Measurements from ENCODE around the gene MTOR. TPM values are rescaled to one million over a fixed set of nuclear protein-coding genes. Genes with fewer than 3 reads are reported as not detected.

MTOR gene
- total RNA-seq, 6 experiments from 2014 or later, result 25.1 to 35.3 (median 32.4) TPM

DNA sequence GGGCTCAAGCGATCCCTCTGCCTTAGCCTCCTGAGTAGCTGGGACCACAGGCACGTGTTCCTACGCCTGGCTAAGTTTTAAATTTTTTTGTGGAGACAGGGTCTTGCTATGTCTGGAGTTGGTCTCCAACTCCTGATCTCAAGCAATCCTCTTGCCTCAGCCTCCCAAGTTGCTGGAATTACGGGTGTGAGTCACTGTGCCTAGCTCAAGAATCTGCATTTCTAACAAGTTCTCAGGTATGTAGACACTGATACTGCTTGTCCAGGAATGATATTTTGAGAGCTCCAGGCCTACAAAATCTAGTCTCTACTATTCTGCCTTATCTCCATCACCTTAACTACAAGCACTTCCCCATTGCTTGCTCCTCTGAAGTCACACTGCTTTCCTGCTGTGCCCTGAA lies 50.9 kb downstream of the MTOR start:
- H3K27ac ChIP-seq, result peak overlapping the region in 1 of 3 donors; percentile 41
- no CpG with 5 or more reads among the region's 4 CpGs for WGBS (ENCODE audit: insufficient coverage, low coverage, low lambda C conversion rate, missing lambda C conversion rate)
- DNase-seq, result no peak
- TF ChIP-seq, protein P1, sequence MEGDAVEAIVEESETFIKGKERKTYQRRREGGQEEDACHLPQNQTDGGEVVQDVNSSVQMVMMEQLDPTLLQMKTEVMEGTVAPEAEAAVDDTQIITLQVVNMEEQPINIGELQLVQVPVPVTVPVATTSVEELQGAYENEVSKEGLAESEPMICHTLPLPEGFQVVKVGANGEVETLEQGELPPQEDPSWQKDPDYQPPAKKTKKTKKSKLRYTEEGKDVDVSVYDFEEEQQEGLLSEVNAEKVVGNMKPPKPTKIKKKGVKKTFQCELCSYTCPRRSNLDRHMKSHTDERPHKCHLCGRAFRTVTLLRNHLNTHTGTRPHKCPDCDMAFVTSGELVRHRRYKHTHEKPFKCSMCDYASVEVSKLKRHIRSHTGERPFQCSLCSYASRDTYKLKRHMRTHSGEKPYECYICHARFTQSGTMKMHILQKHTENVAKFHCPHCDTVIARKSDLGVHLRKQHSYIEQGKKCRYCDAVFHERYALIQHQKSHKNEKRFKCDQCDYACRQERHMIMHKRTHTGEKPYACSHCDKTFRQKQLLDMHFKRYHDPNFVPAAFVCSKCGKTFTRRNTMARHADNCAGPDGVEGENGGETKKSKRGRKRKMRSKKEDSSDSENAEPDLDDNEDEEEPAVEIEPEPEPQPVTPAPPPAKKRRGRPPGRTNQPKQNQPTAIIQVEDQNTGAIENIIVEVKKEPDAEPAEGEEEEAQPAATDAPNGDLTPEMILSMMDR (IDR thresholded peaks at IDR 0.05), result no peak
- TF ChIP-seq POLR2A (IDR thresholded peaks at IDR 0.05), result no peak
- H3K4me1 ChIP-seq, result peaks cover 0 to 8% (median 0%) of the 10 kb centered on the region in 4 donors
- intact Hi-C loops (cut with DNase I), result no loop called here
- H3K4me3 ChIP-seq, result no peak overlapping the region
- ATAC-seq, result no peak
- H3K27me3 ChIP-seq, result no peaks in the 10 kb centered on the region
- H3K9me3 ChIP-seq, result no peaks in the 10 kb centered on the region
- H3K36me3 ChIP-seq, result peaks cover 0 to 47% (median 35%) of the 10 kb centered on the region in 4 donors

DNA sequence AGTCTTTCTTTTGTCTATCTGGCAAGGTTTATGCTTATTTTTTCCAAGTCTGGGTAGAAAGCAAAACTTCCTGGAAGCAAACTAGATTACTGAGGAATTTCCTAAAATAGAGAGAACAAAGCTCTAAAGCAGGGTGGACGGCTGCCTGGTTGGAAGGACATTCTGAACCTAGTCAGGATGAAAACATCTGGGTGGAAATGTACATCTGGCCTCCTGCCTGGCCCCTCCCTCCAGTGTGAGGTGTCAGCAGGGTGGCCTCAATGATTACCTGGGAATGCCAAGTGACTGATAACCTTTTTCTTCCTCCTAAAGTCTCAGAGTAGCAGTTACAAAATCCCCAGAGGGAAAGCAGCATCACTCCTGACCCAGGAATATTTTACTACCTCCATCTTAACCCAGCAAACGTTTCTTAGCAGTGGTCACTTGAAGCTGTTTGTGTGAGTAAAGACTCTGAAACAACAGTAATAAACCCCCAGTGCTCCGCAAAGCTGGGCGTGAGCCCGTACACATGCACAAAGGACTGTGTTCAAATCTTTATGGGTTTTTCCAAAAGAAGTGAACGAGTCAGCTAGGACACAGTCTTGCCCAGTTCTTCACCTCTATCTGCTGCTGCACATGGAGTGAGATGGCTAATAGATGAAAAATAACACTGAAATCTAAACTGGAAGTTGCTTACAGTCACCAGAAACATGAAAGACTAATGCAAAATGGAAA lies 54.3 kb downstream of the MTOR start:
- Histone ChIP-seq H3K36me3 (peaks cover 0 to 58% (median 37%) of the 10 kb centered on the region in 4 donors), H3K4me3 (no peak overlapping the region), H3K27ac (no peak overlapping the region), H3K27me3 (no peaks in the 10 kb centered on the region), H3K4me1 (peaks cover 0 to 8% (median 0%) of the 10 kb centered on the region in 4 donors), H3K9me3 (no peaks in the 10 kb centered on the region)
- ATAC-seq, result no peak
- TF ChIP-seq, protein P1 (IDR thresholded peaks at IDR 0.05), result no peak
- TF ChIP-seq POLR2A (IDR thresholded peaks at IDR 0.05), result no peak
- intact Hi-C loops (cut with DNase I), result no loop called here
- no peak for DNase-seq
- WGBS (ENCODE audit: insufficient coverage, low coverage, low lambda C conversion rate, missing lambda C conversion rate), result 75% methylated on average over 6 of the region's 6 CpGs

DNA sequence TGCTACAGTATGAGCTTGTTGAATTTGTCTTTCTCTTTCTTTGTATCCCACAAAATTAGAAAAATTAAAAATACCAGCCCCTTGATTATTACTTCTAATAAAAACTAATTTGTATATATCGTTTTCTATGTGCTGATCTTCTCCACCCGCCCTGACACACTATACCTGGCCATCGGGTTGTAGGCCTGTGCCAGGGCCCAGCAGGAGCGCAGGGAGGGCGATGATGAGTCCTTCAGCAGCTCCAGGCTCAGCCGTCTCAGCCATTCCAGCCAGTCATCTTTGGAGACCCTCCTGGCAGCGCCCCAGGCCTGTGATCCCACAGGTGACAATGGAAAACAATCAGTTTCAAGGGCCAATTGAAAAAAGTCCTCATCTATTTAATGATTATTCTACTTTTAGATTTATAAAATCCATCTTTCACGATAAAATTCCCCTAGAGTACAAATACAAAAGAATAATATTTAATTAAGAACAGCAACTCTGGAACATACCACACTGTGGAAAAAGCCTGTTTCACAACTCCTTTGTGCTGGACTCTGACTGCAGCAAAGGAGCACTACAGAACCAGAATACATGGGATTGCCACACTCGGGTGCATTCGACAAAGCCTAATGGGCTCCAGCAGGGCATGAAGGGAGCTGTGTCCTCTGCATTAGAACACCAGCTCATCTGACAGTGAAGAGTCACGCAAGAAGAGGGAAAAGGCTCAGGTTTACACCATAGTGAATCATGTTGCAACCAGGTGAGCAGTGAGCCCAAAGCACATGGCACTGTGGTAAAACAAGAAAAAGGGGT lies 57.8 kb downstream of the MTOR start:
- H3K4me3 ChIP-seq, result no peak overlapping the region
- no peaks in the 10 kb centered on the region for H3K4me1 ChIP-seq
- H3K27me3 ChIP-seq, result no peaks in the 10 kb centered on the region
- peak overlapping the region in 2 of 3 donors; percentile 21 to 39 for H3K27ac ChIP-seq
- H3K9me3 ChIP-seq, result no peaks in the 10 kb centered on the region
- peak; percentile 80 to 92 (median 85) for ATAC-seq
- 72% methylated on average over 9 of the region's 11 CpGs for WGBS (ENCODE audit: insufficient coverage, low coverage, low lambda C conversion rate, missing lambda C conversion rate)
- DNase-seq, result peak in 2 of 3 donors; percentile 23 to 74
- intact Hi-C loops (cut with DNase I), result no loop called here
- H3K36me3 ChIP-seq, result peaks cover 0 to 52% (median 21%) of the 10 kb centered on the region in 4 donors
- TF ChIP-seq, protein P1 (IDR thresholded peaks at IDR 0.05), result no peak
- TF ChIP-seq POLR2A (IDR thresholded peaks at IDR 0.05), result no peak

DNA sequence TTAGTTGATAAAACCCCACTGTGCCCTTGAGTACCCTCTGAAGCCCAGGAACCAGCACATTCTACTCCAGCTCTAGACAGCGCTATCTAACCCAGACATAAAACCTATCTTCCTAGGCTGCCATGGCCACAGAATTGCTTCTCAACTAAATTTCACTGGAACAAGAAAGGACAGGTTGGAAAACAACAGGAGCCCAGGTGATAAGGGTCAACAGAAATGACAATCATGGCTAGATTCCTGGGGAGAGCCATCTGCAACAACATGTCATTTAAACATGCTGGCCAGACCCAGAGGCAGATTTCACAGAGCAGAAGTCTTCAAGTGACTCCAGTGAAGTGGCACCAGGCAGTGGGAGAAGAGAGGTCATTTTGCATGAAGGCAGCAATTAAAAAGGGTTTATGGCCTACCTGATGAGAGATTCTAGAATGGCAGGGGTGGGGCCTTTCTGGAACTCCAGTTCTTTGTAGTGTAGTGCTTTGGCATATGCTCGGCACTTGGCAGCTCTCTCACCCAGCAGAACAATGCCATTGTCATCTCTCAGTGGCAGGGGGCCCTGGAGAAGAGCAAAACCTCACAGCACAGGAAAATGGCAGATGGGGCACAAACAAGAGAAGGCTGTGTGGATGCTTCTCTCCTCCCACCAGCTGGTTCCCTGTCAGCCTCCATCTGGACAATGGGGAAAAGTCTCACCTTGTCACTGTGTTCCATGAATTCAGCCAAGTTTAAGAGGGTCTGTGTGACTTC lies 63.3 kb downstream of the MTOR start:
- TF ChIP-seq POLR2A (IDR thresholded peaks at IDR 0.05), result no peak
- TF ChIP-seq, protein P1 (IDR thresholded peaks at IDR 0.05), result no peak
- Histone ChIP-seq H3K27ac (no peak overlapping the region), H3K36me3 (peaks cover 0 to 64% (median 17%) of the 10 kb centered on the region in 4 donors), H3K9me3 (no peaks in the 10 kb centered on the region), H3K27me3 (no peaks in the 10 kb centered on the region), H3K4me1 (no peaks in the 10 kb centered on the region), H3K4me3 (no peak overlapping the region)
- intact Hi-C loops (cut with DNase I), result no loop called here
- WGBS (ENCODE audit: insufficient coverage, low coverage, low lambda C conversion rate, missing lambda C conversion rate), result 100% methylated on average over 1 of the region's 2 CpGs
- DNase-seq (no peak), ATAC-seq (no peak)

All from right lobe of liver (tissue), 6 donors.